NT2/D1 (cell line): ENCODE data around the gene LMOD2.

ENCODE experiments used
- SUZ12 ChIP-seq: IDR thresholded peaks from 2 replicates; pipeline ENCODE4 v1.6.1; 2011; ENCODE audit not compliant: insufficient read length, insufficient read depth; ENCODE audit errors: extremely low read depth
- YY1 ChIP-seq: IDR thresholded peaks from 2 replicates; pipeline ENCODE4 v1.6.1; 2011; ENCODE audit not compliant: insufficient read length, insufficient read depth
- ZNF274 ChIP-seq: IDR thresholded peaks from 2 replicates; pipeline ENCODE4 v1.6.1; 2011; ENCODE audit warnings: mild to moderate bottlenecking, low read depth, low read length

- TF ChIP-seq ZNF274 (no peak), YY1 (no peak), SUZ12 (no peak)
Measured at GRCh38 chr7:123635551-123636359, 19.9 kb upstream of the LMOD2 start.
